Measurements from ENCODE around the gene IFT43.

Gene IFT43

GRCh38 chr14:76113691-76114090, 128.1 kb downstream of the IFT43 start:
- no peaks in the 10 kb centered on the region for H3K9me3 ChIP-seq (replicated peaks; ENCODE audit: insufficient read depth, low read length)
- no peaks in the 10 kb centered on the region for H3K79me2 ChIP-seq (ENCODE audit: low read length)
- H3K27me3 ChIP-seq (replicated peaks; ENCODE audit: insufficient read depth, low read length): no peaks in the 10 kb centered on the region
- no peak overlapping the region for H2AFZ ChIP-seq (ENCODE audit: low read length)
- no peaks in the 10 kb centered on the region for H3F3A ChIP-seq (ENCODE audit: insufficient read depth, low read length)
- H3K4me2 ChIP-seq (ENCODE audit: low read depth, low read length): no peak overlapping the region
- H3K27ac ChIP-seq (ENCODE audit: low read length): no peak overlapping the region
- DNase-seq: no peak
- no peaks in the 10 kb centered on the region for H4K20me1 ChIP-seq (ENCODE audit: insufficient read depth, low read length)
- no peaks in the 10 kb centered on the region for H3K9me2 ChIP-seq (replicated peaks; ENCODE audit: insufficient read depth, low read length)
- no peak overlapping the region for H3K9ac ChIP-seq (ENCODE audit: low read length)
- H3K36me3 ChIP-seq (replicated peaks; ENCODE audit: insufficient read depth, low read length): no peaks in the 10 kb centered on the region
- TF ChIP-seq EZH2 (optimal IDR thresholded peaks at IDR 0.05; ENCODE audit: low read depth, low read length) (no peak), EZH2phosphoT487 (IDR thresholded peaks at IDR 0.05; ENCODE audit: low read length) (no peak)
- TF ChIP-seq, protein P1, sequence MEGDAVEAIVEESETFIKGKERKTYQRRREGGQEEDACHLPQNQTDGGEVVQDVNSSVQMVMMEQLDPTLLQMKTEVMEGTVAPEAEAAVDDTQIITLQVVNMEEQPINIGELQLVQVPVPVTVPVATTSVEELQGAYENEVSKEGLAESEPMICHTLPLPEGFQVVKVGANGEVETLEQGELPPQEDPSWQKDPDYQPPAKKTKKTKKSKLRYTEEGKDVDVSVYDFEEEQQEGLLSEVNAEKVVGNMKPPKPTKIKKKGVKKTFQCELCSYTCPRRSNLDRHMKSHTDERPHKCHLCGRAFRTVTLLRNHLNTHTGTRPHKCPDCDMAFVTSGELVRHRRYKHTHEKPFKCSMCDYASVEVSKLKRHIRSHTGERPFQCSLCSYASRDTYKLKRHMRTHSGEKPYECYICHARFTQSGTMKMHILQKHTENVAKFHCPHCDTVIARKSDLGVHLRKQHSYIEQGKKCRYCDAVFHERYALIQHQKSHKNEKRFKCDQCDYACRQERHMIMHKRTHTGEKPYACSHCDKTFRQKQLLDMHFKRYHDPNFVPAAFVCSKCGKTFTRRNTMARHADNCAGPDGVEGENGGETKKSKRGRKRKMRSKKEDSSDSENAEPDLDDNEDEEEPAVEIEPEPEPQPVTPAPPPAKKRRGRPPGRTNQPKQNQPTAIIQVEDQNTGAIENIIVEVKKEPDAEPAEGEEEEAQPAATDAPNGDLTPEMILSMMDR (IDR thresholded peaks at IDR 0.05; ENCODE audit: low read length): no peak
- H3K4me3 ChIP-seq (ENCODE audit: low read length): no peak overlapping the region
- H3K4me1 ChIP-seq (ENCODE audit: low read length): no peaks in the 10 kb centered on the region

DNA sequence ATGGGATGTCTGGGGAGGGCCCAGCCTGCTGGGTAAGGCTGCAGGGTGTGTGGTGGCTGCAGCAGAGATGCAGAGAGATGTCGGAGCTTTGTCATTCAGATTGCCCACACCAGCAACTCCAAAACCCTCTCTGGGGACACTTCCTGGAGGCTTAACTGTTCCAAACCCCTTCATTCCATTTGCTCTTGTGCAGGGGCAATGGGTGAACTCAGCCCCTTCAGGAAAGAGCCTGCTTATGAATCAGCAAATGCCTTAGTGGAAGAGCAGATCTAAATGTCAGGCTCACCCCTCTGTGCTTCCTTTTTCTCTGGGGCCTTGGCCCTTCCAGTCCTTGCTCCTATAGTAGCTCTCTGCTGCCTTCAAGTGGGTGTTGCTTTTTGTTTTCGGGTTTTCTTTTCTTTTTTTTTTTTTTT, 129.5 kb downstream of the IFT43 start:
- Histone ChIP-seq H3K79me2 (ENCODE audit: low read length) (no peaks in the 10 kb centered on the region), H3K27ac (ENCODE audit: low read length) (no peak overlapping the region), H3K4me2 (ENCODE audit: low read depth, low read length) (no peak overlapping the region), H3K27me3 (replicated peaks; ENCODE audit: insufficient read depth, low read length) (no peaks in the 10 kb centered on the region), H3K9me2 (replicated peaks; ENCODE audit: insufficient read depth, low read length) (no peaks in the 10 kb centered on the region), H3K9ac (ENCODE audit: low read length) (no peak overlapping the region), H3K4me1 (ENCODE audit: low read length) (no peaks in the 10 kb centered on the region), H3K9me3 (replicated peaks; ENCODE audit: insufficient read depth, low read length) (no peaks in the 10 kb centered on the region), H2AFZ (ENCODE audit: low read length) (no peak overlapping the region), H4K20me1 (ENCODE audit: insufficient read depth, low read length) (no peaks in the 10 kb centered on the region), H3K36me3 (replicated peaks; ENCODE audit: insufficient read depth, low read length) (no peaks in the 10 kb centered on the region), H3K4me3 (ENCODE audit: low read length) (no peak overlapping the region), H3F3A (ENCODE audit: insufficient read depth, low read length) (no peaks in the 10 kb centered on the region)
- TF ChIP-seq EZH2 (optimal IDR thresholded peaks at IDR 0.05; ENCODE audit: low read depth, low read length): no peak
- TF ChIP-seq, protein P1 (IDR thresholded peaks at IDR 0.05; ENCODE audit: low read length): no peak
- TF ChIP-seq EZH2phosphoT487 (IDR thresholded peaks at IDR 0.05; ENCODE audit: low read length): no peak
- DNase-seq: no peak

GRCh38 chr14:76117789-76118484, 132.4 kb downstream of the IFT43 start:
- no peak overlapping the region for H3K4me2 ChIP-seq (ENCODE audit: low read depth, low read length)
- no peaks in the 10 kb centered on the region for H3K79me2 ChIP-seq (ENCODE audit: low read length)

More at GRCh38 chr14:76117789-76118484, 132.4 kb downstream of the IFT43 start:
- no peak overlapping the region for H2AFZ ChIP-seq (ENCODE audit: low read length)
- no peaks in the 10 kb centered on the region for H3K9me2 ChIP-seq (replicated peaks; ENCODE audit: insufficient read depth, low read length)
- no peaks in the 10 kb centered on the region for H3F3A ChIP-seq (ENCODE audit: insufficient read depth, low read length)
- no peak for DNase-seq
- TF ChIP-seq EZH2 (optimal IDR thresholded peaks at IDR 0.05; ENCODE audit: low read depth, low read length) (no peak), EZH2phosphoT487 (IDR thresholded peaks at IDR 0.05; ENCODE audit: low read length) (no peak)
- TF ChIP-seq, protein P1 (IDR thresholded peaks at IDR 0.05; ENCODE audit: low read length): no peak
- H3K4me3 ChIP-seq (ENCODE audit: low read length): no peak overlapping the region
- H3K9me3 ChIP-seq (replicated peaks; ENCODE audit: insufficient read depth, low read length): no peaks in the 10 kb centered on the region
- no peaks in the 10 kb centered on the region for H3K36me3 ChIP-seq (replicated peaks; ENCODE audit: insufficient read depth, low read length)
- H3K4me1 ChIP-seq (ENCODE audit: low read length): no peaks in the 10 kb centered on the region
- H4K20me1 ChIP-seq (ENCODE audit: insufficient read depth, low read length): no peaks in the 10 kb centered on the region
- H3K9ac ChIP-seq (ENCODE audit: low read length): no peak overlapping the region
- H3K27ac ChIP-seq (ENCODE audit: low read length): no peak overlapping the region
- H3K27me3 ChIP-seq (replicated peaks; ENCODE audit: insufficient read depth, low read length): no peaks in the 10 kb centered on the region

Measured in MM.1S (cell line).